Measurements from ENCODE around the gene PSMB5. TPM values are rescaled to one million over a fixed set of nuclear protein-coding genes. Genes with fewer than 3 reads are reported as not detected.

PSMB5 gene
- total and polyA plus RNA-seq, 2 of the 13 experiments (the other 11 are each of a cell fraction or from before 2014, with no cell fraction given) = 705 to 871 TPM

GRCh38 chr14:23069413-23069806 lies 34.7 kb upstream of the PSMB5 start (continued):
- no peak for TF ChIP-seq MATR3 (CRISPR knock-in tag; IDR thresholded peaks at IDR 0.05)
- no peak for TF ChIP-seq HNRNPL (IDR thresholded peaks at IDR 0.05; ENCODE audit: low read depth, low read length)
- TF ChIP-seq, protein P1, sequence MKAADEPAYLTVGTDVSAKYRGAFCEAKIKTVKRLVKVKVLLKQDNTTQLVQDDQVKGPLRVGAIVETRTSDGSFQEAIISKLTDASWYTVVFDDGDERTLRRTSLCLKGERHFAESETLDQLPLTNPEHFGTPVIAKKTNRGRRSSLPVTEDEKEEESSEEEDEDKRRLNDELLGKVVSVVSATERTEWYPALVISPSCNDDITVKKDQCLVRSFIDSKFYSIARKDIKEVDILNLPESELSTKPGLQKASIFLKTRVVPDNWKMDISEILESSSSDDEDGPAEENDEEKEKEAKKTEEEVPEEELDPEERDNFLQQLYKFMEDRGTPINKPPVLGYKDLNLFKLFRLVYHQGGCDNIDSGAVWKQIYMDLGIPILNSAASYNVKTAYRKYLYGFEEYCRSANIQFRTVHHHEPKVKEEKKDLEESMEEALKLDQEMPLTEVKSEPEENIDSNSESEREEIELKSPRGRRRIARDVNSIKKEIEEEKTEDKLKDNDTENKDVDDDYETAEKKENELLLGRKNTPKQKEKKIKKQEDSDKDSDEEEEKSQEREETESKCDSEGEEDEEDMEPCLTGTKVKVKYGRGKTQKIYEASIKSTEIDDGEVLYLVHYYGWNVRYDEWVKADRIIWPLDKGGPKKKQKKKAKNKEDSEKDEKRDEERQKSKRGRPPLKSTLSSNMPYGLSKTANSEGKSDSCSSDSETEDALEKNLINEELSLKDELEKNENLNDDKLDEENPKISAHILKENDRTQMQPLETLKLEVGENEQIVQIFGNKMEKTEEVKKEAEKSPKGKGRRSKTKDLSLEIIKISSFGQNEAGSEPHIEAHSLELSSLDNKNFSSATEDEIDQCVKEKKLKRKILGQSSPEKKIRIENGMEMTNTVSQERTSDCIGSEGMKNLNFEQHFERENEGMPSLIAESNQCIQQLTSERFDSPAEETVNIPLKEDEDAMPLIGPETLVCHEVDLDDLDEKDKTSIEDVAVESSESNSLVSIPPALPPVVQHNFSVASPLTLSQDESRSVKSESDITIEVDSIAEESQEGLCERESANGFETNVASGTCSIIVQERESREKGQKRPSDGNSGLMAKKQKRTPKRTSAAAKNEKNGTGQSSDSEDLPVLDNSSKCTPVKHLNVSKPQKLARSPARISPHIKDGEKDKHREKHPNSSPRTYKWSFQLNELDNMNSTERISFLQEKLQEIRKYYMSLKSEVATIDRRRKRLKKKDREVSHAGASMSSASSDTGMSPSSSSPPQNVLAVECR (CRISPR knock-in tag; IDR thresholded peaks at IDR 0.05; ENCODE audit: borderline replicate concordance) = no peak
- TF ChIP-seq SMYD3 (CRISPR knock-in tag; IDR thresholded peaks at IDR 0.05) = no peak
- no peak for TF ChIP-seq WIZ (CRISPR knock-in tag; IDR thresholded peaks at IDR 0.05)
- no peak for TF ChIP-seq ZBTB2 (CRISPR knock-in tag; IDR thresholded peaks at IDR 0.05; ENCODE audit: low read depth)
- TF ChIP-seq ZNF503 (CRISPR knock-in tag; IDR thresholded peaks at IDR 0.05) = no peak
- no peak for TF ChIP-seq SOX5 (CRISPR knock-in tag; IDR thresholded peaks at IDR 0.05; ENCODE audit: borderline replicate concordance)
- no peak for TF ChIP-seq SNAPC4 (CRISPR knock-in tag; IDR thresholded peaks at IDR 0.05)
- no peak for TF ChIP-seq NRL (CRISPR knock-in tag; IDR thresholded peaks at IDR 0.05; ENCODE audit: borderline replicate concordance)
- TF ChIP-seq TRAFD1 (CRISPR knock-in tag; IDR thresholded peaks at IDR 0.05; ENCODE audit: borderline replicate concordance) = 0 out of 2 replicates have a peak, but pooled peaks have one; percentile 12
- no peak for TF ChIP-seq EHMT2 (IDR thresholded peaks at IDR 0.05; ENCODE audit: borderline replicate concordance, low read depth, low read length)
- peak; percentile 75 for TF ChIP-seq IKZF4 (CRISPR knock-in tag; IDR thresholded peaks at IDR 0.05; ENCODE audit: borderline replicate concordance, low read depth, not compliant biosample characterization)
